Heart left ventricle (tissue), 16 donors: Measurements from ENCODE around the gene PTCHD1. TPM values are rescaled to one million over a fixed set of nuclear protein-coding genes. Genes with fewer than 3 reads are reported as not detected.

Source experiments
- ATAC-seq, 4 donors: fragments of 200-7000 bp; cut with Tn5 transposase; one replicate each; pipeline ENCODE4 v1.9.1; 2020 to 2022; ENCODE audit warnings: moderate library complexity in 4 of 4, mild to moderate bottlenecking in 3 of 4, moderate number of reproducible peaks in 1 of 4
- DNase-seq, 5 donors: peaks; one replicate each; pipeline ENCODE4 v3.0.0-alpha.2; 2020
- H3K27ac ChIP-seq, 12 donors: fragments of 200-600 bp; sonication (generic) in 4 of 12; one replicate each; pipeline versions ENCODE4 v1.5.0 to v1.8.0; 2016 to 2022; ENCODE audit warnings: mild to moderate bottlenecking in 2 of 12
- H3K27me3 ChIP-seq, 9 donors: fragments of 200-600 bp; sonication (generic) in 2 of 9; one replicate each; pipeline versions ENCODE4 v1.5.1 to v1.8.0; 2016 to 2022; ENCODE audit warnings: mild to moderate bottlenecking in 3 of 9
- H3K36me3 ChIP-seq, 9 donors: fragments of 200-600 bp; sonication (generic) in 2 of 9; one replicate each; pipeline versions ENCODE4 v1.5.0 to v1.8.0; 2018 to 2022; ENCODE audit warnings: mild to moderate bottlenecking in 2 of 9
- H3K4me1 ChIP-seq, 12 donors: fragments of 200-600 bp; sonication (generic) in 4 of 12; one replicate each; pipeline versions ENCODE4 v1.5.0 to v1.8.0; 2016 to 2022; ENCODE audit warnings: mild to moderate bottlenecking in 3 of 12
- H3K4me3 ChIP-seq, 12 donors: fragments of 200-600 bp; sonication (generic) in 4 of 12; one replicate each; pipeline versions ENCODE4 v1.5.0 to v1.8.0; 2017 to 2022; ENCODE audit warnings: mild to moderate bottlenecking in 9 of 12, moderate library complexity in 4 of 12
- H3K9me3 ChIP-seq, 12 donors: fragments of 200-600 bp; sonication (generic) in 4 of 12; one replicate each; pipeline versions ENCODE4 v1.5.0 to v1.8.0; 2016 to 2022; ENCODE audit warnings: mild to moderate bottlenecking in 1 of 12
- CTCF ChIP-seq, 12 donors: fragments of 200-600 bp; sonication (generic) in 4 of 12; IDR thresholded peaks; one replicate each; pipeline versions ENCODE4 v1.5.0 to v1.8.0; 2018 to 2022; ENCODE audit warnings: antibody characterized with exemption in 12 of 12, mild to moderate bottlenecking in 5 of 12
- POLR2A ChIP-seq, 2 donors: fragments of 450-650 bp; IDR thresholded peaks; one replicate each; pipeline ENCODE4 v1.6.1; 2017; ENCODE audit warnings: antibody characterized with exemption in 2 of 2, mild to moderate bottlenecking in 2 of 2, moderate library complexity in 2 of 2
- WGBS, 4 donors: extraction: QIAGEN DNeasy Blood & Tissue Kit in 2 of 4; methylation state at CpG; one replicate each; pipeline versions ENCODE4 v1.1.5 to v1.1.7; 2013 to 2018; 5-methylcytosine and 5-hydroxymethylcytosine counted together
- intact Hi-C, 10 donors: fragments of 100-400 bp; cut with DNase I; formaldehyde crosslinking; loops; one replicate each; pipeline versions ENCODE4 v1.11.1 to v1.14.2; 2022
- polyA plus RNA-seq, 2 donors: library from polyadenylated mRNA; stranded (reverse); fragments of 200-250 nt; gene quantifications; one replicate each; pipeline ENCODE4 v1.2.3, GENCODE V29; 2013
- total RNA-seq, 9 donors: library from RNA; depleted of rRNA in 2 of 9; stranded (reverse); fragments of >200 nt in 2 of 9; fragmentation: NEBNext Ultra II Directional in 3 of 9; extraction: Animal tissue kit (Norgen Biotek cat#: 25700) in 3 of 9; gene quantifications; one replicate each; pipeline versions ENCODE4 v1.1.0 to v1.2.4, GENCODE V29; 2016 to 2023
- donor health status: ischemic (EF 13 %, LVEDD 7.1; RV severe dilation, severe dysfunction).
- donor health status: healthy with polysubstance abuse.
- donor health status: DM: no; HTN: yes; CAD: no.
- donor health status: DM: no; HTN: no; CAD: no.
- donor health status: ischemic (EF 25% LVEDD 6.9; RV normal size, moderate dysfunction).
- donor health status: ischemic (EF 25% LVEDD 5.7; RV mildly dilated, moderate dysfunction).
- donor health status: healthy.
- donor health status: DM: yes; HTN: yes; CAD: no.
- donor health status: ischemic (EF 35%, LVEDD 5.7; RV mildly dilated, moderate dysfunction).
- donor health status: nonischemic (EF 11% LVEDD 7.7; RV severe dilation, severe dysfunction).
- donor health status: DM: yes; HTN: yes; CAD: no.
- donor health status: PGD.
- donor health status: ischemic (EF 29% LVEDD 5.4; RV normal size, mild dysfunction).
- donor health status: nonischemic (EF 23%, LVEDD 6.1; RV moderate dilation, normal function).

PTCHD1 gene
- total and polyA plus RNA-seq, 11 donors, result under 0.01 to 0.12 (median 0.07) TPM; not detected in 4

- Histone ChIP-seq H3K27me3 (peaks cover 0 to 17% (median 0%) of the 10 kb centered on the region in 9 donors), H3K4me3 (no peak overlapping the region), H3K9me3 (no peaks in the 10 kb centered on the region), H3K36me3 (no peaks in the 10 kb centered on the region), H3K27ac (no peak overlapping the region), H3K4me1 (no peaks in the 10 kb centered on the region)
- TF ChIP-seq CTCF (IDR thresholded peaks at IDR 0.05), result no peak
- TF ChIP-seq POLR2A (IDR thresholded peaks at IDR 0.05), result no peak
- no peak for ATAC-seq
- 82 to 94% (median 89%) methylated on average over 4 of the region's 4 CpGs for WGBS, 4 donors
- intact Hi-C loops, result no loop called here
- no peak for DNase-seq
Observed at GRCh38 chrX:23366914-23367313, 32.3 kb downstream of the PTCHD1 start.

- Histone ChIP-seq H3K27ac (no peak overlapping the region), H3K4me1 (peaks cover 0 to 12% (median 0%) of the 10 kb centered on the region in 12 donors), H3K9me3 (no peaks in the 10 kb centered on the region), H3K4me3 (no peak overlapping the region), H3K36me3 (no peaks in the 10 kb centered on the region), H3K27me3 (peaks cover 0 to 17% (median 0%) of the 10 kb centered on the region in 9 donors)
- intact Hi-C loops, result no loop called here
- ATAC-seq (no peak), DNase-seq (no peak)
- TF ChIP-seq POLR2A (IDR thresholded peaks at IDR 0.05) (no peak), CTCF (IDR thresholded peaks at IDR 0.05) (no peak)
- 65 to 83% (median 74%) methylated on average over 6 of the region's 6 CpGs for WGBS, 4 donors
Observed at GRCh38 chrX:23369027-23369426, 34.4 kb downstream of the PTCHD1 start.

DNA sequence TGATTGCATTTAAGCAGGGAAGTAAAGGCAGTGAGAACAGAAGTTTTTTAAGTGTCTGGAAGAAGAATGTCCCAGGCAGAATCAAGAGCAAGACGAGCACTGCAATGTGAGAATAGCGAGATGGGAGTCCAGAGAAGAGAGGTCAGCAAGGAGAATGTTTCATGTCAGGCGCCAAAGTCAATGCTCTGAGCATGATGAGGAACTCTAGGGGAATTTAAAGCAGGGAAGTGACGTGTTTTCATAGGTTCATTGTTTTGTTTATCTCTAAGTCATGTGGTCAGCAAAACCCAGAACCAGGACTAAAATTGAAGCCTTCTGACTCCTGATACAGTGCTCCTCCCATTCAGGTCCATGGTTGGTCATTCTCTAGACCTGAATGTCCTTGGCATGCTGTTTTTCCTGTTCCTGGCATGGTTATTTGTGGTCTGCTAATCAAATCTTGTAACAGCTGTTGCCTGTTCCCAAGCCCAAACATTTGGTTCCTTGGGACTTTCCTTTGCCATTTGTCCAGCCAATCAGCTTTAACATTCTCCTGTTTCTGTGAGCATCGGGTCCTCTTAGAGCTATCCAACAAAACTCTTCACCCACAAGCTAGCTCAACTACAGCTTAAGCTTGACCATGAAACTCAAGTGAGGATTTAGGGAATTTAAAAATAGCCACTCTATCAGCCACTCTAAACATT is 37.7 kb downstream of the PTCHD1 start:
- TF ChIP-seq CTCF (IDR thresholded peaks at IDR 0.05) (no peak), POLR2A (IDR thresholded peaks at IDR 0.05) (no peak)
- WGBS, 4 donors, result 49 to 59% (median 54%) methylated on average over 5 of the region's 5 CpGs
- peak overlapping the region in 5 of 12 donors; percentile 18 to 61 (median 30) for H3K27ac ChIP-seq
- peak in 2 of 5 donors; percentile 10 to 17 for DNase-seq
- peaks cover 0 to 12% (median 0%) of the 10 kb centered on the region in 12 donors for H3K4me1 ChIP-seq
- peak; percentile 69 to 79 (median 72) for ATAC-seq
- no peaks in the 10 kb centered on the region for H3K36me3 ChIP-seq
- H3K4me3 ChIP-seq, result no peak overlapping the region
- H3K9me3 ChIP-seq, result no peaks in the 10 kb centered on the region
- intact Hi-C loops, result loop anchor here in 1 of 10 donors (2.0 kb wide), 1 partner anchor 62 kb away; no protein-coding TSS in a partner anchor
- H3K27me3 ChIP-seq, result peaks cover 0 to 17% (median 0%) of the 10 kb centered on the region in 9 donors

- no peaks in the 10 kb centered on the region for H3K9me3 ChIP-seq
- no peak overlapping the region for H3K4me3 ChIP-seq
- peak overlapping the region in 6 of 12 donors; percentile 30 to 61 (median 42) for H3K27ac ChIP-seq
- no peak for TF ChIP-seq POLR2A (IDR thresholded peaks at IDR 0.05)
- TF ChIP-seq CTCF (IDR thresholded peaks at IDR 0.05), result no peak
- H3K27me3 ChIP-seq, result peaks cover 0 to 21% (median 0%) of the 10 kb centered on the region in 9 donors
- peak; percentile 64 to 82 (median 70) for ATAC-seq
- intact Hi-C loops, result loop anchor here in 1 of 10 donors (2.0 kb wide), 1 partner anchor 62 kb away; no protein-coding TSS in a partner anchor
- DNase-seq, result no peak
- WGBS, 4 donors, result 29 to 51% (median 49%) methylated on average over 5 of the region's 5 CpGs
- H3K4me1 ChIP-seq, result peaks cover 0 to 12% (median 0%) of the 10 kb centered on the region in 12 donors
- no peaks in the 10 kb centered on the region for H3K36me3 ChIP-seq
Observed at GRCh38 chrX:23373129-23373804, 38.6 kb downstream of the PTCHD1 start.
